HG03045 (cell line): ENCODE results near the gene GATD1.
A peak's percentile ranks its signal among the peaks of the same experiment; 100 is the strongest.

ENCODE experiments used
- ATAC-seq: cut with Tn5 transposase; IDR thresholded peaks from one replicate; pipeline ENCODE4 v1.9.1; 2021; ENCODE audit warnings: mild to moderate bottlenecking, moderate library complexity; ENCODE audit not compliant: unreplicated experiment

GATD1 gene

GRCh38 chr11:729492-730074 is 47.7 kb downstream of the GATD1 start:
- no peak for ATAC-seq

DNA sequence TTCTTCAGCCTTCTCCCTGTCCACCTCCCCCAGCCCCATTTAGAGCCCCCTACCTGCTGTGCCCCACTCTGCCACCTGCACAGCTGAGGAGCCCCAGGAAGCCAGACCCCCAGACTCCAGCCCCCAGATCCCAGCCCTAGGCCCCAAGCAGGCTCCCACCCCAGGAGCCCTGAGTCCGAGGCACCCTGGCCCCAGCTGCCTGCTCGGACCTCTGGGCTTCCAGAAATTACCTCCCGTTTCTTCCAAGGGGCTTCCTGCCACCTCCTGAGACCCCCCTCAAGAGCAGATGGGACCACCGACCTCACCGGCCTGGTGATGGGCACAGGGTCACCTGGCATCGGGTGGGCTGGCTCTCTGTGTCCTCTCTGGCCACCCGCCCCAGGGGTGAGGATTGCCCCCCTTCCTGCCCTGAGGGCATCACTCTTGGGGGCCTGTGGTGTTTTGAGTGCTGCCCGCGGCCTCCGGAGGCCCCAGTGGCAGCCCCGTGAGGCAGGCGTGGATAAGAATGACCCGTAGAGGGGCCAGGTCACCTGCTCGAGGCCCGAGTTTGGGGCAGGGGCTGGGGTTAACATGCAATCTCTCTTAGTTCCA is 48.3 kb downstream of the GATD1 start:
- no peak for ATAC-seq

DNA sequence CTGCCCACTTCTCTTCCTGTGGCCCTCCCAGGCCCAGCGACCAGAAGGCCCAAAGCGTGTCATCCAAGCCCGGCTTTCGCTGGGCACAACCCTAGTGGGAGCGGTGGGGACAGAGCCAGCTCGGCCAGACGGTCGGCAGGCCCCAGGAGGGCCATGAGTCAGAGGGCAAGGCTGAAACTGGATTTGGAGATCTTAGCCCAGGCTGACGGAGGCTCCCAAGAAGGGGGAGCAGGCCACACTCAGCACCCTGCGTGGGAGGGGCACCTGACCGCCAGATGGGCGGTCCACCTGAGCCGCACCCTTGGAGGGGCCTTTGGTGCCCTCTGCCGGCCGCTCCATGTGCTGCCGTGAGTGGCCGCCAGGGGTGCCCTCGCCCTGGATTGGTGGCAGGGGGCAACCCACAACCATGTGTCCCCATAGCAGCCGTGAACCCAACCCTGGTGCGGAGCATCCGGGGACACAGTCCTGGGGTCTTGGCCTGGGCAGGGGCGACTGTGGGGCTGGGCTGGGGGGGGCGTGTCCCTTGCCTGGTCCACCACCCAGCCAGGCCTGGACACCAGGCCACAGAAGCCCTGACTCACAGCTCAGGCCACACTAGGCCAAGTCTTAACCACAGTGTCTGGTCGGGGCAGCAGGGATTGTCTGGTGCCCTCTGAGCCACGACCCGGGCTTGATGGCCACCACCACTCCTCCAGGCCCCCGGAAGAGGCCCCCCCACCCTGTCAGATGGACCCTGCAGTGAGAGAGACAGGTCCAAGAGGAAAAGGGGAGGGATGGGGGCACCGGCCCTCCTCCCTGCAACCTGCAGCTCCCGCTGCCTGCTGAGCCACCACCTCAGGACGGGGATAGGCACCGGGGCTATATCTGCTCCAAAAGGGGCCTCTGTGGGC is 49.2 kb downstream of the GATD1 start:
- peak; percentile 51 for ATAC-seq

DNA sequence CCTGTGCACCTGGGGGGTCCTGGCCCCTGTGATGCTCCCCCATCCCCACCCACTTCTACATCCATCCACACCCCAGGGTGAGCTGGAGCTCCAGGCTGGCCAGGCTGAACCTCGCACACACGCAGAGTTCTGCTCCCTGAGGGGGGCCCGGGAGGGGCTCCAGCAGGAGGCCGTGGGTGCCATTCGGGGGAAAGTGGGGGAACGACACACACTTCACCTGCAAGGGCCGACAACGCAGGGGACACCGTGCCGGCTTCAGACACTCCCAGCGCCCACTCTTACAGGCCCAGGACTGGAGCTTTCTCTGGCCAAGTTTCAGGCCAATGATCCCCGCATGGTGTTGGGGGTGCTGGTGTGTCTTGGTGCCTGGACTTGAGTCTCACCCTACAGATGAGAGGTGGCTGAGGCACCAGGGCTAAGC is 50.0 kb downstream of the GATD1 start:
- no peak for ATAC-seq

GRCh38 chr11:726278-727220 is 50.7 kb downstream of the GATD1 start:
- no peak for ATAC-seq

DNA sequence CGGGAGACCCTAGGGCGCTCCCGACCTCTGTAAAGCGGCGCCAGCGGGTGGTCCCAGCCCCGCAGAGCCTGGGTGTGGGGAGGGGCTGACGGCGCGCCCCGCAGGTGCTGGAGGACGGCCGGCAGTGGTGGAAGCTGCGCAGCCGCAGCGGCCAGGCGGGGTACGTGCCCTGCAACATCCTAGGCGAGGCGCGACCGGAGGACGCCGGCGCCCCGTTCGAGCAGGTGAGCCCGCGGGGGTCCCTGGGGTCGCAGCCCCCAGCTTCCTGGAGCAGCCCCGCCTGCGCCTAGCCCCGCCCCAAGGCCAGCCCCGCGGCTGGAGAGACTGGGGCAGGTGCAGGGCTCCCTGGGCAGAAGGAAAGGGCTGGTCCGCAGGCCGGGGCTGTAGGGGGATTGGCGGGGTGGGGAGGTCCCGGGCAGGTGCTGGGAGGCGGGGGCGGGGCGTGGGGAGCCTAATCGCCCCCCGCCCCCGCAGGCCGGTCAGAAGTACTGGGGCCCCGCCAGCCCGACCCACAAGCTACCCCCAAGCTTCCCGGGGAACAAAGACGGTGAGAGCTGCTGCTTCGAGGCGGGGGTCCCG is 51.6 kb downstream of the GATD1 start:
- no peak for ATAC-seq

GRCh38 chr11:724778-725386 is 52.4 kb downstream of the GATD1 start:
- no peak for ATAC-seq

DNA sequence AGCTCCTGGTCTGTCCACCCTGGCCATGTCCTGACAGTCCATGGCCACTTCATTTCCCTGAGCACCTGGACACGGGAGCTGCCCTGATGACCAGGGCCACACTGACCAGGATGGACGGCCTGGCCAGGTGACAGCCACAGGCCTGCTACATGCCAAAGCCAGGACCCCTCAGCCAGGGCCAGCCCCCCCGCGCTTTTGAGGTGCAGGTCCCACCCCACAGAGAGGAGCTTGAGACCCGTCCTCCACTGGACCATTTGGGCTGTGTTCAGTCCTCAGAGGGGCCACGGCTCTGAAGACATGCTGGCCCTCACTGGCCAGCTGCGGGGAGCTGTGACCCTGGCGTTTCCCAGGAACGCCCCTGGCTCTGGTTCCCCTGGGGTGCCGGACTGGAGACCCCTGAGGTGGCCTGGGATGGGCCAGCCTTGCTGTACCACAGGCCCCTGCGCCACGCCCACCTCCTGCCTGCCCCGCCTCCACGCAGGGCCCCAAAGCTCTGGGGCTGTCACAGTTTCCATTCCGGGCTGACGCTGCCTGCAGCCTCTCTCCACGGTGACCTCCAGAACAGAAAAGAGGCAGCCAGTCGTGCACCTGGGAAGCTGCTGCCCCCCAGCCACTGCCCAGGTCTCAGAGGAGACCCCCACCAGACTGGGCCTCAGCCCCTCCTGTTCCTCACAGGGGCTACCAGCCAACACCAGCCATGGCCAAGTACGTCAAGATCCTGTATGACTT is 53.1 kb downstream of the GATD1 start:
- ATAC-seq = no peak

DNA sequence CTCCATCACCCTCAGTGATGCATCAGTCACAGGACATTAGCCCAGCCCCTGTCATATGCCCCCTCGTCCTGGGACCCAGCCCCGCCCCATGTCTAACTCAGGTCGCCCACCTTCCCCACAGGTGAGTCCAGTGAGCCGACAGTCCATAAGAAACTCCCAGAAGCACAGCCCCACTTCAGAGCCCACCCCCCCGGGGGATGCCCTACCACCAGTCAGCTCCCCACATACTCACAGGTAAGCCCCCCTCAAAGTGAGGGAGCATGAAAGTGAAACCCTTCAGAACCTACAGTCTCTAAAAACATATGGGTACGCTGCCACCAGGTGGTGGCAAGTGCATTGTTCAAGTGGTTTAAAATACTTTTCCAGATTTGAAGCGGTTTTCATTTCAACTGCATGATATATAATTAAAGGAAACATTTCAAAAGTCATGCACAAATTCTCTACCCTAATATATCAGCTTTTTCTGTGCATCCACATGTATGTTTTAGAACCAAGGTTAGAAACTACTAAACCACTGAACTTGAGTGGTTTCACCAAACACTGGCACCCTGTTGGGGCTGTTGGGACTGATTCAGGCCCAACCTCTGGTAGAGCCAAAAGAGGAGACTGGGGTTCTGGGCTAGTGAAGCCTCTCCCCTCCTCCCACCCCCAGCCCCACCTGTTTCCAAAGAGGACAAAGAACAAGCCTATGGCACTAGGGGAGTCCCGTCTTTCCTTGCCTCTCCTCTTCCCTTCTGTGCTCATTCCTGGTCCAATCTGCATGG is 54.0 kb downstream of the GATD1 start:
- ATAC-seq = no peak

GRCh38 chr11:722346-722811 is 54.9 kb downstream of the GATD1 start:
- ATAC-seq = no peak

DNA sequence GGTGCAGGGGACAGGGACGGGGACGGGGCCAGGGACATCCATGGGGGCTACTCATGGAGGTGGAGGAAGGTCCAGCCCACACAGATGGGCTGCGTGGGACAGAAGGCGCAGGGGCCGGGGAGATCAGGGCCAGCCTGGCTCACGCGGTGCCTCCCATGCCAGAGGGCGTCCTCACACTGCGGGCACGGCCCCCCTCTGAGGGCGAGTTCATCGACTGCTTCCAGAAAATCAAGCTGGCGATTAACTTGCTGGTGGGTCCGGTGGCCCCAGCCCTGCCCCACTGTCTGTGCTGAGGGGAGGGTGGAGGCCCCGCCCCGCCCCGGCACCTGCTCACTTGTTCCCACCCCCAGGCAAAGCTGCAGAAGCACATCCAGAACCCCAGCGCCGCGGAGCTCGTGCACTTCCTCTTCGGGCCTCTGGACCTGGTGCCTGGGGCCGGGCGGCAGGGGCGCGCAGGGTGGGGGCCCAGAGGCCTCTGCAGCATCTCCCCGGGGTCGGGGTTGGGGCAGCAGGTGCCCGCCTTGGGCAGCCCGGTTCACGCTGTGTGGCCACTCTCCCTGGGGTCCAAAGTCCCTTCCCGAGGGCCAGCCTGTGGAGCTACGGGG is 55.4 kb downstream of the GATD1 start:
- no peak for ATAC-seq

DNA sequence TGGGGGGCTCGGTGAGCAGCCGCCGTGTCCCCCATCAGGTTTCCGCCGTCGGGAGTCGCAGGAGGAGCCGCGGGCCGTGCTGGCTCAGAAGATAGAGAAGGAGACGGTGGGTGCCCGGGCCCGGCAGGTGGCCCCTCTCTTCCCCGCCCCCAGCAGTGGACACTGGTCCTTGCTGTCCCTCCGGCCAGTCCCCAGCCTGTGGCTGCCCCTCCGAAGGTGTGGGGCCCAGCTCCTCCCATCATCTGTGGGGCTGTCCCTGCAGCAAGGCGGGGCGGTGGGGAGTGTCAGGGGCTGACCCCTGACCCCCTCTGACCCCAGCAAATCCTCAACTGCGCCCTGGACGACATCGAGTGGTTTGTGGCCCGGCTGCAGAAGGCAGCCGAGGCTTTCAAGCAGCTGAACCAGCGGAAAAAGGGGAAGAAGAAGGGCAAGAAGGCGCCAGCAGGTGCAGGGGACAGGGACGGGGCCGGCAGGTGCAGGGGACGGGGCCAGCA is 56.0 kb downstream of the GATD1 start:
- ATAC-seq = no peak

DNA sequence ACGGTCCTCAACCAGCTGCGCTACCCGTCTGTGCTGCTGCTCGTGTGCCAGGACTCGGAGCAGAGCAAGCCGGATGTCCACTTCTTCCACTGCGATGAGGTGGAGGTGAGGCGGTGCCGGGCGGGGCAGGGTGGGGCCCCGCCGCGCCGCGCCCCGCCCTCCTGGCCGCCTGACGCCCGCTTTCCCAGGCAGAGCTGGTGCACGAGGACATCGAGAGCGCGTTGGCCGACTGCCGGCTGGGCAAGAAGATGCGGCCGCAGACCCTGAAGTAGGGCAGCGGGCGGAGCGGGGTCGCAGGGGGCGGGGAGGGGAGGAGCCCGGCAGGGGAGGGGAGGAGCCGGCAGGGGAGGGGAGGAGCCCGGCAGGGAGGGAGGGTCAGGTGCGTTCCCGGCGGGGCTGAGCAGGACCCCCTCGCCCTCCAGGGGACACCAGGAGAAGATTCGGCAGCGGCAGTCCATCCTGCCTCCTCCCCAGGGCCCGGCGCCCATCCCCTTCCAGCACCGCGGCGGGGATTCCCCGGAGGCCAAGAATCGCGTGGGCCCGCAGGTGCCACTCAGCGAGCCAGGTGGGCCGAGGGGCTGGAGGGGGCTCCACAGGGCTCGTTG is 56.5 kb downstream of the GATD1 start:
- peak; percentile 44 for ATAC-seq

- ATAC-seq = no peak
These were observed 57.2 kb downstream of the GATD1 start for GRCh38 chr11:720017-720641.

GRCh38 chr11:719214-720016 is 57.9 kb downstream of the GATD1 start:
- ATAC-seq = no peak
